HepG2 (cell line): ENCODE measurements around the gene STK11. TPM values are rescaled to one million over a fixed set of nuclear protein-coding genes. Genes with fewer than 3 reads are reported as not detected.
A peak's percentile ranks its signal among the peaks of the same experiment; 100 is the strongest.

Experiments used
- FOXK1 ChIP-seq: sonication (generic); formaldehyde crosslinking; IDR thresholded peaks from 2 replicates; pipeline ENCODE4 v1.4.0; 2020; ENCODE audit warnings: low read depth, missing genetic modification reagents, borderline replicate concordance
- HHEX ChIP-seq: IDR thresholded peaks from 2 replicates; pipeline ENCODE4 v1.6.1; 2016; ENCODE audit warnings: control low read depth
- HNF1A ChIP-seq, 2 experiments: sonication (generic) in 1 of 2; formaldehyde crosslinking in 1 of 2; IDR thresholded peaks; 2 replicates each; pipeline versions ENCODE4 v1.4.0 to v1.6.1; 2016 to 2020; ENCODE audit warnings: borderline replicate concordance in 1 of 2, low read depth in 1 of 2, mild to moderate bottlenecking in 1 of 2, missing genetic modification reagents in 1 of 2
- MEIS1 ChIP-seq: sonication (generic); formaldehyde crosslinking; IDR thresholded peaks from 2 replicates; pipeline ENCODE4 v1.9.0; 2021; ENCODE audit warnings: mild to moderate bottlenecking, missing genetic modification reagents, moderate library complexity, borderline replicate concordance
- MTA1 ChIP-seq: sonication (generic); formaldehyde crosslinking; IDR thresholded peaks from 2 replicates; pipeline ENCODE4 v1.4.0; 2020; ENCODE audit warnings: missing genetic modification reagents, mild to moderate bottlenecking, borderline replicate concordance
- MXD3 ChIP-seq: IDR thresholded peaks from 2 replicates; pipeline ENCODE4 v1.6.1; 2016; ENCODE audit warnings: mild to moderate bottlenecking, missing biosample characterization, missing genetic modification reagents
- POLR2AphosphoS2 ChIP-seq: IDR thresholded peaks from 2 replicates; pipeline ENCODE4 v1.6.1; 2011; ENCODE audit warnings: low read depth, low read length, improper control_type of control experiment
- RXRA ChIP-seq: sonication (generic); formaldehyde crosslinking; IDR thresholded peaks from 2 replicates; pipeline ENCODE4 v1.5.1; 2020; ENCODE audit warnings: missing genetic modification reagents
- THAP11 ChIP-seq: IDR thresholded peaks from 2 replicates; pipeline ENCODE4 v1.6.1; 2016; ENCODE audit warnings: missing biosample characterization, missing genetic modification reagents
- YY1 ChIP-seq: IDR thresholded peaks from 2 replicates; pipeline ENCODE4 v1.6.1; 2011; ENCODE audit warnings: low read length, low read depth, moderate library complexity, mild to moderate bottlenecking; ENCODE audit not compliant: insufficient read depth, insufficient replicate concordance
- ZNF275 ChIP-seq: sonication (generic); formaldehyde crosslinking; IDR thresholded peaks from 2 replicates; pipeline ENCODE4 v1.8.0; 2022; ENCODE audit warnings: missing genetic modification reagents, mild to moderate bottlenecking, inconsistent platforms, borderline replicate concordance
- ZNF687 ChIP-seq: sonication (generic); formaldehyde crosslinking; IDR thresholded peaks from 2 replicates; pipeline ENCODE4 v1.5.1; 2020; ENCODE audit warnings: mild to moderate bottlenecking, missing genetic modification reagents, moderate library complexity
- ZNF816 ChIP-seq: sonication (generic); formaldehyde crosslinking; IDR thresholded peaks from 2 replicates; pipeline ENCODE4 v1.8.0; 2022; ENCODE audit warnings: missing genetic modification reagents, mild to moderate bottlenecking, borderline replicate concordance
- polyA plus RNA-seq, 8 experiments: library from polyadenylated mRNA; depleted of rRNA in 3 of 8; stranded (reverse) in 7 of 8; unstranded in 1 of 8; fragments of >200 nt; fragmentation: Illumina TruSeq in 4 of 8; extraction: Trizol in 4 of 8; gene quantifications; 2 replicates each; pipeline versions ENCODE4 v1.2.1 to v1.2.3, GENCODE V29; 2011 to 2016; ENCODE audit warnings: low read depth in 4 of 8, missing spikeins in 1 of 8, mixed read lengths in 1 of 8; ENCODE audit not compliant: insufficient read depth in 1 of 8
- total RNA-seq, 5 experiments: library from RNA; depleted of rRNA; stranded (reverse); fragments of >200 nt; fragmentation: Illumina TruSeq; extraction: Trizol; gene quantifications; 2 replicates each; pipeline ENCODE4 v1.2.3, GENCODE V29; 2016; ENCODE audit warnings: low read depth in 1 of 5
- TF ChIP-seq, protein P1 (sequence below): sonication (generic); formaldehyde crosslinking; IDR thresholded peaks from 2 replicates; pipeline ENCODE4 v1.9.0; 2021; ENCODE audit warnings: missing genetic modification reagents, borderline replicate concordance

Gene STK11
- total and polyA plus RNA-seq, 2 of the 13 experiments (the other 11 are each of a cell fraction or from before 2014, with no cell fraction given) = 27.5 to 43.6 TPM

DNA sequence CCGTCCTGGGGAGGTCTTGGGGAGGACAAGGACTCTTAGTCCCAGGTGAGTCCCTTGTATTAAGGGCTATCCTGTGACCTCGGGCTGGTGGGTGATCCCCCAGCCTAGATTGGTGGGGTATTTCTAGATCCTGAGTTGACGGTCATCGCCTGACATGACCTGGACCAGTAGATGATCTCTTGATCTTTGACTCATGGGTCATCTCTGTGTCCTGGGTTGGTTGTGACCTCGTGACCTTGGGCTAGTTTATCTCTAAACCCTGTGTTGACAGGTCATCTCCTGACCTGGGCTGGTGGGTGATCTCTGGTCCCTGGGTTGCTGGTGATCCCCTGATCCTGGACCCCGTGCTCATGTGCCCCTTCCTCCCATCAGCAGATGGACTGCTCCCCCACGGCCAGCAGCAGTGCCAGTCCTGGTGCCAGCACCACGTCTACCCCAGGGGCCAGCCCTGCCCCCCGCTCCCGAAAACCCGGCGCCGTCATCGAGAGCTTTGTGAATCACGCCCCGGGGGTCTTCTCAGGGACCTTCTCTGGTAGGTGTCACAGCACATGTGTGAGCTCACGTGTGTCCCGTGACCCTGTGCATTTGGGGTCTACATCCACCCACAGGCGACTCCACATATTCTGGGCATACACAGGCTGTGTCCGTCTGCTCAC lies 49.1 kb downstream of the STK11 start (continued):
- TF ChIP-seq HNF1A (IDR thresholded peaks at IDR 0.05; ENCODE audit: low read depth) (no peak), HNF1A (CRISPR knock-in tag; IDR thresholded peaks at IDR 0.05; ENCODE audit: borderline replicate concordance) (0 out of 2 replicates have a peak, but pooled peaks have one; percentile 22), HHEX (CRISPR knock-in tag) (peak; percentile 12; the same call in 1 of the 2 replicates), ZNF687 (CRISPR knock-in tag) (peak; percentile 28), RXRA (peak; percentile 94), FOXK1 (CRISPR knock-in tag) (peak; percentile 35; the same call in 1 of the 2 replicates), MEIS1 (CRISPR knock-in tag) (no peak), POLR2AphosphoS2 (no peak), ZNF275 (CRISPR knock-in tag) (no peak), THAP11 (CRISPR knock-in tag) (peak; percentile 18; the same call in 1 of the 2 replicates), MTA1 (peak; percentile 74), MXD3 (CRISPR knock-in tag) (no peak), ZNF816 (CRISPR knock-in tag) (0 out of 2 replicates have a peak, but pooled peaks have one; percentile 7), YY1 (no peak)
- TF ChIP-seq, protein P1, sequence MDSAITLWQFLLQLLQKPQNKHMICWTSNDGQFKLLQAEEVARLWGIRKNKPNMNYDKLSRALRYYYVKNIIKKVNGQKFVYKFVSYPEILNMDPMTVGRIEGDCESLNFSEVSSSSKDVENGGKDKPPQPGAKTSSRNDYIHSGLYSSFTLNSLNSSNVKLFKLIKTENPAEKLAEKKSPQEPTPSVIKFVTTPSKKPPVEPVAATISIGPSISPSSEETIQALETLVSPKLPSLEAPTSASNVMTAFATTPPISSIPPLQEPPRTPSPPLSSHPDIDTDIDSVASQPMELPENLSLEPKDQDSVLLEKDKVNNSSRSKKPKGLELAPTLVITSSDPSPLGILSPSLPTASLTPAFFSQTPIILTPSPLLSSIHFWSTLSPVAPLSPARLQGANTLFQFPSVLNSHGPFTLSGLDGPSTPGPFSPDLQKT = no peak
